Transverse colon (tissue), 3 donors: ENCODE results near the gene MARVELD3.
"Not testable (repeated sequence)": the region's sequence is repeated elsewhere in the genome, so short reads cannot be mapped to it uniquely, and the experiment has no call there.

Experiments
- CTCF ChIP-seq, 5 experiments: fragments of 200-600 bp in 3 of 5; fragments of 450-650 bp in 2 of 5; sonication (generic) in 3 of 5; IDR thresholded peaks; 1 replicate in 2 of 5; 2 replicates in 3 of 5; pipeline ENCODE4 v1.5.1; 2016 to 2017; ENCODE audit warnings: antibody characterized with exemption in 5 of 5, inconsistent platforms in 3 of 5, mild to moderate bottlenecking in 2 of 5, moderate library complexity in 1 of 5
- EP300 ChIP-seq: sonication (generic); formaldehyde crosslinking; IDR thresholded peaks from one replicate; pipeline ENCODE4 v1.6.1; 2017; ENCODE audit warnings: antibody characterized with exemption, low read depth

DNA sequence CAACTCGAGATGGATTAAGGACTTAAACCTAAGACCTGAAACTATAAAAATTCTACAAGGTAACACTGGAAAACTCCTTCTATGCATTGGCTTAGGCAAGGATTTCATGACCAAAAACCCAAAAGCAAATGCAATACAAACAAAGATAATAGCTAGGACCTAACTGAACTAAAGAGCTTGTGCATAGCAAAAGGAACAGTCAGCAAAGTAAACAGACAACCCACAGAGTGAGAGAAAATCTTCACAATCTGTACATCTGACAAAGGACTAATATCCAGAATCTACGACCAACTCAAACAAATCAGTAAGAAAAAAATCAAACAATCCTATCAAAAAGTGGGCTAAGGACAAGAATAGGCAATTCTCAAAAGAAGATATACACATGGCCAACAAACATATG lies 27.6 kb upstream of the MARVELD3 start:
- TF ChIP-seq EP300; CTCF (IDR thresholded peaks at IDR 0.05): not testable (repeated sequence)
